Activated naive CD8-positive, alpha-beta T cell treated with anti-CD3 and anti-CD28 coated beads for 36 hours (primary cell): ENCODE results near the gene NUDT1. TPM values are rescaled to one million over a fixed set of nuclear protein-coding genes. Genes with fewer than 3 reads are reported as not detected.

Source experiments
- DNase-seq: peaks from one replicate; pipeline ENCODE4 v3.0.0; 2021
- H3K27ac Mint-ChIP-seq: one replicate; pipeline ENCODE4 v1.8.0; 2022; ENCODE audit warnings: mild to moderate bottlenecking, moderate library complexity, mixed read lengths
- H3K27me3 Mint-ChIP-seq: one replicate; pipeline ENCODE4 v1.8.0; 2022; ENCODE audit warnings: mild to moderate bottlenecking, mixed read lengths
- H3K36me3 Mint-ChIP-seq: one replicate; pipeline ENCODE4 v1.8.0; 2021; ENCODE audit warnings: mild to moderate bottlenecking, mixed read lengths
- H3K4me1 Mint-ChIP-seq: one replicate; pipeline ENCODE4 v1.8.0; 2021; ENCODE audit warnings: mixed read lengths
- H3K4me3 Mint-ChIP-seq: one replicate; pipeline ENCODE4 v1.8.0; 2022; ENCODE audit warnings: mild to moderate bottlenecking, moderate library complexity, mixed read lengths
- H3K9me3 Mint-ChIP-seq: one replicate; pipeline ENCODE4 v1.8.0; 2022; ENCODE audit warnings: mixed read lengths
- total RNA-seq, 2 experiments: library from RNA; stranded (reverse); gene quantifications; one replicate each; pipeline ENCODE4 v1.2.3, GENCODE V29; 2021

The NUDT1 gene
- total RNA-seq, 2 experiments from 2014 or later, result 93.5 to 97.0 TPM

GRCh38 chr7:2274666-2275065 is 32.6 kb downstream of the NUDT1 start:
- H3K36me3 Mint-ChIP-seq, result peaks cover 3% of the 10 kb centered on the region
- no peaks in the 10 kb centered on the region for H3K9me3 Mint-ChIP-seq

GRCh38 chr7:2275101-2275500 is 33.1 kb downstream of the NUDT1 start:
- no peak for DNase-seq
- peaks cover 4% of the 10 kb centered on the region for H3K4me1 Mint-ChIP-seq
- H3K9me3 Mint-ChIP-seq, result no peaks in the 10 kb centered on the region
- peaks cover 3% of the 10 kb centered on the region for H3K36me3 Mint-ChIP-seq
- no peak overlapping the region for H3K27ac Mint-ChIP-seq
- no peaks in the 10 kb centered on the region for H3K27me3 Mint-ChIP-seq
- no peak overlapping the region for H3K4me3 Mint-ChIP-seq

More at GRCh38 chr7:2274666-2275065, 32.6 kb downstream of the NUDT1 start:
- no peak overlapping the region for H3K27ac Mint-ChIP-seq
- no peak overlapping the region for H3K4me3 Mint-ChIP-seq
- peaks cover under 1% of the 10 kb centered on the region for H3K4me1 Mint-ChIP-seq
- no peak for DNase-seq
- no peaks in the 10 kb centered on the region for H3K27me3 Mint-ChIP-seq

DNA sequence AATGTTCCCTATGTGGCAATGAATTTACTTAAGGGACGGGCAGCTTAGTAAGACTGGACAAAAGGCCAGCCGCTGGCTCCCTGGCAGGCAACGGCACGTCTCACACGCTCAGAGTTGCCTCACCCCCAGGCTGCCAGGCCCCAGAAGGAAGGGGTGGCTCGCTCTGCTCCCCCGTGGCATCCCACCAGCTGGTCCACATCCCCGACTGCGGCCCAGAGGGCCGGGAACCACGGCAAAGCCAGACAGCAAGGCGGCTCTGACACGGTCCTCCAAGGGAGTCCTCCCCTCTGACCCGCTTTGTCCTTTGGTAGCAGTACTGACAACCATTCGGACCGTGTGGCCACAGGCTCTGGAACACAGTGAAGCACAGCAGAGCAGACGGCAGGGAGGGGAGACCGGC is 34.1 kb downstream of the NUDT1 start:
- Mint-ChIP-seq H3K27me3 (no peaks in the 10 kb centered on the region), H3K36me3 (peaks cover 3% of the 10 kb centered on the region), H3K4me1 (peaks cover 6% of the 10 kb centered on the region), H3K4me3 (no peak overlapping the region), H3K9me3 (no peaks in the 10 kb centered on the region), H3K27ac (no peak overlapping the region)
- DNase-seq, result no peak

DNA sequence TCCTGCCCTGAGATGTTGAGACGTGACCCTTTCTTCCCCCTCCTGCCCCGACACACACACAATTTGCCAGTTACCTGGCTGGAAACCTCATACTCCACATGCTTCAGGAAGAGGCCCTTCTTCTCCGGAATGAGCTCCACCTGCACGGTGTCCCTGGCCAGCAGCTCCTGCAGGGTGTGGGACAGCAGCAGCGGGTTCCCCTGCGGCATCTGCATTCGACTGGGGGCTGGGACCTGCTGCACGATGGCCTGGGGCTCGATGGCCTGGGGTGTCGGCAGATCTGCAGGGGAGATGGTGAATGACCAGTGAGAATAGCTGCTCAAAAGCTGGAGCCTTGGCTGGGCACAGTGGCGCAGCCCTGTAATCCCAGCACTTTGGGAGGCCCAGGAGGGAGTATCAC is 36.0 kb downstream of the NUDT1 start:
- H3K4me1 Mint-ChIP-seq, result peaks cover 9% of the 10 kb centered on the region
- H3K27ac Mint-ChIP-seq, result no peak overlapping the region
- no peak for DNase-seq
- no peak overlapping the region for H3K4me3 Mint-ChIP-seq
- no peaks in the 10 kb centered on the region for H3K27me3 Mint-ChIP-seq
- peaks cover 3% of the 10 kb centered on the region for H3K36me3 Mint-ChIP-seq
- H3K9me3 Mint-ChIP-seq, result no peaks in the 10 kb centered on the region

GRCh38 chr7:2279896-2280295 is 37.9 kb downstream of the NUDT1 start:
- peaks cover 3% of the 10 kb centered on the region for H3K36me3 Mint-ChIP-seq
- no peak for DNase-seq
- no peak overlapping the region for H3K4me3 Mint-ChIP-seq
- no peaks in the 10 kb centered on the region for H3K27me3 Mint-ChIP-seq
- H3K9me3 Mint-ChIP-seq, result no peaks in the 10 kb centered on the region
- no peak overlapping the region for H3K27ac Mint-ChIP-seq
- peaks cover 9% of the 10 kb centered on the region for H3K4me1 Mint-ChIP-seq

DNA sequence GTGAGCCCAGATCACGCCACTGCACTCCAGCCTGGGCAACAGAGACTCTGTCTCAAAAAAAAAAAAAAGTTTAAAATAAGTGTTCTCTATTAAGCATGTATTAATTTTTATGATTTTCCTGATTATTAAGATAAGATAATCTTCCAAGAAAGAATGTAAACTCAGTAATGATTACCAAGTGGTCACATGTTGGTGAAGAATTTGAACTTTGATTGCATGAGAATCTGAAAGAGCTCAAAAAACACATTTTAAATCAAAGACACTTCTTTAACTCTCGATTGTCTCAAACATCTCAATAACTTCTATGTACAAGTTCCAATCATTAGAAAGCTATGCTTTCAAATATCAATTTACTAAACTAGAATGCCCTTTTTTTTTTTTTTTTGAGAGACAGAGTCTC is 38.4 kb downstream of the NUDT1 start:
- no peak overlapping the region for H3K4me3 Mint-ChIP-seq
- peaks cover 3% of the 10 kb centered on the region for H3K36me3 Mint-ChIP-seq
- no peaks in the 10 kb centered on the region for H3K9me3 Mint-ChIP-seq
- DNase-seq, result no peak
- no peak overlapping the region for H3K27ac Mint-ChIP-seq
- peaks cover 9% of the 10 kb centered on the region for H3K4me1 Mint-ChIP-seq
- H3K27me3 Mint-ChIP-seq, result no peaks in the 10 kb centered on the region

DNA sequence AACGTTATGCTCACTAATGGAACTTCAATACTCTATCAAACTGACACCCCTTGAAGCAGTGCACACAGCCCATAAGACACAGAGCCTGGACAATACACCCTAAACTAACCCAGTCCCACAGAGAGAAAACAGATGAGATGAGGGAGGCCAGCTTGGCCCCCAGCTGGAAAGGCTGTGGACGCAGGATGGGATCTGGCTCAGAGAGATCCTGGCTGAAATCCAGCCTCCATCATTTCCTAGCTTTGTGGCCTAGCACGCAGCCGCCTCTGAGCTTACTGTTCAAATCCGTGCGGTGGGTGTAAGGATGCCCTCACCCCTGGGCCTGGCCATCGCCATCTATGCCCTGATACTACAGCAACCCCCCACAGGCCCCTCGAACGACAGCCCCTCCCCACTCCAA is 39.5 kb downstream of the NUDT1 start:
- no peaks in the 10 kb centered on the region for H3K9me3 Mint-ChIP-seq
- H3K27me3 Mint-ChIP-seq, result no peaks in the 10 kb centered on the region
- H3K4me1 Mint-ChIP-seq, result peaks cover 9% of the 10 kb centered on the region
- no peak overlapping the region for H3K4me3 Mint-ChIP-seq
- H3K36me3 Mint-ChIP-seq, result peaks cover 3% of the 10 kb centered on the region
- no peak for DNase-seq
- H3K27ac Mint-ChIP-seq, result no peak overlapping the region

DNA sequence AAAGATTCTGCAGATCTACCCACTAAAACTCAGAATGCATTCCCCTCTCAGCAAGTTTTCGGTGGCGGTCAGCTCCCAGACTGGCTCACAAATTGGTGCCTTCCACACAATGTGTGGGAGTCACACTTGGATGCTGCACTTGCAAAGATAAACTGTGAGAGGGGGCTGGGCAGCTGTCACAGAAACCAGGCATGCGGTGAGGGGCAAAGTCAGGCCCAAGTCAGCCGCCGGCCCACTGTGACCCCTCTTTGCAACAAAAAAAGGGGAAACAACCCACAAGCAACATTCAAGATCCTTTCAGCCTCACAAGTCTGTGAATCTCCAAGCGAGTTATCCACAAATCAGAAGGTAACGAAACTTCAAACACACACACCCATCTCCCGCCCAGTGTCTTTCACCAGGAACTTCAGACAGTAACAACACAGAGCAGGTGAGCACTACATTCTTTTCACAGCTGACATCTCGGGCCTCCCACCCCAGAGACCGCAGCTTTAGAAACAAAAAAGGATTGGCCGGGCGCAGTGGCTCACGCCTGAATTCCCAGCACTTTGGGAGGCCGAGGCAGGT is 40.2 kb downstream of the NUDT1 start:
- no peak overlapping the region for H3K4me3 Mint-ChIP-seq
- no peaks in the 10 kb centered on the region for H3K27me3 Mint-ChIP-seq
- H3K4me1 Mint-ChIP-seq, result peaks cover 9% of the 10 kb centered on the region
- no peaks in the 10 kb centered on the region for H3K36me3 Mint-ChIP-seq
- DNase-seq, result no peak
- H3K9me3 Mint-ChIP-seq, result no peaks in the 10 kb centered on the region
- no peak overlapping the region for H3K27ac Mint-ChIP-seq

DNA sequence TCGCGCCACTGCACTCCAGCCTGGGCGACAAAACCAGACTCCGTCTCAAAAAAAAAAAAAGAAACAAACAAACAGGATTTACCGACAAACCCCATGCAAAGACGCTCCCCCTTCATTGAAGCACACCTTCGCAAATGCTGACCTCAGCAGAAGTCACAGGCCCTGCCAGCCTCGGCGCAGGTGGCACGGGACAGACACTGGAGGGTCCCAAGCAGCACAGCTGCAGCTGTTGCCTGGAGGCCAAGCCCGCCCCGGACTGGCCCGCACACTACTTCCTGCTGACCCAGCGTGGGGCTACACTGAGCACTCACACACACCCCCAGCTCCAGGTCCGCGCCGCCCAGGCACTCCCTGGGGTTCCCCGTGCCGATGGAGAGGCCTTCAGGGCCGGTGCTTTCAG is 41.0 kb downstream of the NUDT1 start:
- no peaks in the 10 kb centered on the region for H3K27me3 Mint-ChIP-seq
- no peaks in the 10 kb centered on the region for H3K9me3 Mint-ChIP-seq
- H3K27ac Mint-ChIP-seq, result no peak overlapping the region
- peaks cover 9% of the 10 kb centered on the region for H3K4me1 Mint-ChIP-seq
- no peak for DNase-seq
- H3K36me3 Mint-ChIP-seq, result no peaks in the 10 kb centered on the region
- H3K4me3 Mint-ChIP-seq, result no peak overlapping the region

GRCh38 chr7:2287745-2288144 is 45.7 kb downstream of the NUDT1 start:
- Mint-ChIP-seq H3K9me3 (no peaks in the 10 kb centered on the region), H3K27me3 (no peaks in the 10 kb centered on the region), H3K27ac (no peak overlapping the region), H3K36me3 (no peaks in the 10 kb centered on the region), H3K4me1 (no peaks in the 10 kb centered on the region), H3K4me3 (no peak overlapping the region)
- DNase-seq, result no peak

DNA sequence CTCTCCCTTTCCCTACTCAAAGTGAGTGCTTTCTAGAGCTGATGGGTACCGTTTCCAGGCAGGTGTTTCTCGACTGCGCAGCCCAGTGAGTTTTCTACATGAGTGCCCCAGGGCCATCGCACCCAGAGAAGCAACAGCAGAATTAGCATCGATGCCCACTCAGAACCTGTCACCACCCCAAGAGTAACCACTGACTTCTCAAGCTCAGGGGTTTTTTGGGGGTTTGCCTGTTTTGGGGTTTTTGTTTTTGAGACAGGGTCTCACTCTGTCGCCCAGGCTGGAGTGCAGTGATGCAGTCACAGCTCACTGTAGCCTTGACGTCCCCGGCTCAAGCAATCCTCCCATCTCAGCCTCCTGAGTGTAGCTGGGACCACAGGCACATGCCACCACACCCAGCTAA is 46.5 kb downstream of the NUDT1 start:
- Mint-ChIP-seq H3K27me3 (no peaks in the 10 kb centered on the region), H3K4me3 (no peak overlapping the region), H3K36me3 (no peaks in the 10 kb centered on the region), H3K27ac (no peak overlapping the region), H3K9me3 (no peaks in the 10 kb centered on the region), H3K4me1 (no peaks in the 10 kb centered on the region)
- no peak for DNase-seq

DNA sequence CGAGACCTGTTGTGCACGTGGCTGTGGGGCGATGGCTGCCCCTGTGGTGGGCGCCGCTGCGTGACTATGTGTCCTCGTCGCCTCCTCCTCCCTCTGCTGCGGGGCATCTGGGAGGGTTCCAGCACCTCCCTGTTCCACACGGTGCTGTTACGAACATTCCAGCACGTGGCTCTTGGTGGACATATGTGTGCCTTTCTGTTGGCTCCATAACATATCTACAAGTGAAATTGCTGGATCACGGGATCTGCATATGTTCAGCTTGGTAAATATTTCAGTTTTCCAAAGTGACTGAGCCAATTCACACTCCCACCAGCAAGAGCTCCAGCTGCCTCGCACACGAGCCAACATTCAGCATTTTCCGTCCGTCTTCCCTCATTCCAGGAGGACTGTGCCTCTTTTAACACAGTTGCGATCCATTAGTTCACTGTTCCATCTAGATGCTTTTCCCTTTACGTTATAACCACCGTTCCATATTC is 47.1 kb downstream of the NUDT1 start:
- H3K36me3 Mint-ChIP-seq, result no peaks in the 10 kb centered on the region
- no peaks in the 10 kb centered on the region for H3K4me1 Mint-ChIP-seq
- no peaks in the 10 kb centered on the region for H3K9me3 Mint-ChIP-seq
- H3K4me3 Mint-ChIP-seq, result no peak overlapping the region
- DNase-seq, result no peak
- no peak overlapping the region for H3K27ac Mint-ChIP-seq
- H3K27me3 Mint-ChIP-seq, result no peaks in the 10 kb centered on the region

- Mint-ChIP-seq H3K27me3 (no peaks in the 10 kb centered on the region), H3K4me3 (no peak overlapping the region), H3K4me1 (no peaks in the 10 kb centered on the region), H3K36me3 (no peaks in the 10 kb centered on the region), H3K9me3 (no peaks in the 10 kb centered on the region), H3K27ac (no peak overlapping the region)
- DNase-seq, result no peak
Measured at GRCh38 chr7:2289621-2290020, 47.6 kb downstream of the NUDT1 start.

DNA sequence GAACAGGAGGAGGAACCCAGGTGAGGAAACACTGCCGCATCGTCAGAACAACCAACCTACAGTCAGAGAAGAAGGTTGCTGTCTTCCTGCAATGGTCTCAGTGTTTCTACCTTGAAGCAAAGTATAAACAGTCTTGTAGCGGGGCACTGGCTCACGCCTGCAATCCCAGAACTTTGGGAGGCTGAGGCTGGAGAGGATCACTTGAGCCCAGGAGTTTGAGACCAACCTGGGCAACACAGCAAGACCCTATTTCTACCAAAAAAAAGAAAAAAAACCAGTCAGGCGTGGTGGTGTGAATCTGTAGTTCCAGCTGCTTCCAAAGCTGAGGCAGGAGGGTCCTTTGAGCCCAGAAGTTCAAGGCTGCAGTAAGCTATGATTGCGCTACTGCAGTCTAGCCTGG is 48.9 kb downstream of the NUDT1 start:
- no peaks in the 10 kb centered on the region for H3K36me3 Mint-ChIP-seq
- H3K27me3 Mint-ChIP-seq, result no peaks in the 10 kb centered on the region
- no peak overlapping the region for H3K27ac Mint-ChIP-seq
- H3K4me3 Mint-ChIP-seq, result no peak overlapping the region
- H3K4me1 Mint-ChIP-seq, result peaks cover 2% of the 10 kb centered on the region
- DNase-seq, result no peak
- H3K9me3 Mint-ChIP-seq, result no peaks in the 10 kb centered on the region

DNA sequence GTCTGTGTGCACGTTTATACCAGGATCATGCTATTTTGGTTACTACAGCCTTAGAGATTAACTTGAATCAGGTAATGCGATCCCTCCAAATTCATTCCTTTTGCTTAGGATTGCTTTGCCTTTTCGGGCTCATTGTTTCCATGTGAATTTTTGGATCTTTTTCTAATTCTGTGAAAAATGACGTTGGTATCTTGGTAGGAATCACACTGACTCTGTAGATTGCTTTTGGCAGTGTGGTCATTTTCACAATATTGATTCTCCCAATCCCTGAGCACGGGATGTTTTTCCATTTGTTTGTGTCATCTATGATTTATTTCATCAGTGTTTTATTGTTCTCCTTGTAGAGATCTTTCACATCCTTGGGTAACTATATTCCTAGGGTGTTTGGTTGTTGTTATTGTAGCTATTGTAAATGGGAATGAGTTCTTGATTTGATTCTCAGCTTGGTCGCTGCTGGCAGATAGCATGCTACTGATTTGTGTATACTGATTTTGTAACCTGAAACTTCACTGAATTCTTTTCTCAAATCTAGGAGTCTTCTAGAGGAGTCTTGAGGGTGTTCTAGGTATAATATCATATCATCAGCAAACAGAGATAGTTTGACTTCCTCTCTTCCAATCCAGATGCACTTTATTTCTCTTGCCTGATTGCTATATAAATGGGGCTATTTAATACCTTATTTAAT is 54.1 kb downstream of the NUDT1 start:
- H3K9me3 Mint-ChIP-seq, result no peaks in the 10 kb centered on the region
- H3K27me3 Mint-ChIP-seq, result no peaks in the 10 kb centered on the region
- peaks cover 33% of the 10 kb centered on the region for H3K4me1 Mint-ChIP-seq
- no peak overlapping the region for H3K27ac Mint-ChIP-seq
- DNase-seq, result no peak
- peaks cover 1% of the 10 kb centered on the region for H3K36me3 Mint-ChIP-seq
- no peak overlapping the region for H3K4me3 Mint-ChIP-seq

DNA sequence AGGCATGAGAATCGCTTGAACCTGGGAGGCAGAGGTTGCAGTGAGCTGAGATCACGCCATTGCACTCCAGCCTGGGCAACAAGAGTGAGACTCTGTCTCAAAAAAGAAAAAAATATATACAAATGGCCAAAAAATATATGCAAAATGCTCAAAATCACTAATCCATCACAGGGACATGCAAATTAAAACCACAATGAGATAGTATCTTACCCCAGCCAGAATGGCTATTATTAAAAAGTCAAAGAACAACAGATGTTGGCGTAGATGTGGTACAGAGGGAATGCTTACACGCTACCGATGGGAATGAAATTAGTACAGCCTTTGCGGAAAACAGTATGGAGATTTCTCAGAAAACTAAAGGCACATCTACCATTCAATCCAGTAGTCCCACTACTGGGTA is 54.8 kb downstream of the NUDT1 start:
- Mint-ChIP-seq H3K36me3 (peaks cover 1% of the 10 kb centered on the region), H3K4me1 (peaks cover 39% of the 10 kb centered on the region)

More for the DNA sequence above, 54.8 kb downstream of the NUDT1 start:
- no peak overlapping the region for H3K4me3 Mint-ChIP-seq
- no peaks in the 10 kb centered on the region for H3K27me3 Mint-ChIP-seq
- no peak for DNase-seq
- H3K27ac Mint-ChIP-seq, result no peak overlapping the region
- no peaks in the 10 kb centered on the region for H3K9me3 Mint-ChIP-seq
